Measurements from ENCODE around the gene GALNT2.

DNA sequence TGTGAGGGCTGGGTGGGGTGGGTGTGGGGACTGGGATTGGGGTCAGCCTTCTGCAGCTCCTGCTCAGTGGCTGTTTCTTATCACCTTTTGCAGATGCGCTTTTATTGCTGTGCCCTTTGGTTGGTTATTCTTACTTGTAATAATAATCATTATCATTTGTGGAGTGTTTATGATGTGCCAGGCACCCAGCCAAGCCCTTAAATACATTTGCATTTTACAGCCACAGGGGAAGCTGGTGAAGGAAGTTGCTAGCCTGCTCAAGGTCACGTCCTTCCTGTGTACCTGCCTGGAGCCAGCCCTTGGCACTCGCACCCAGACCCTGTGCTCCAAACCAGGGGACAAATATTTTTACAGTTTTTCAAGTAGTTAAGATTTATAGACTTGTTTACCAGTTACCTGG lies 215.1 kb downstream of the GALNT2 start:
- TF ChIP-seq, protein P1, sequence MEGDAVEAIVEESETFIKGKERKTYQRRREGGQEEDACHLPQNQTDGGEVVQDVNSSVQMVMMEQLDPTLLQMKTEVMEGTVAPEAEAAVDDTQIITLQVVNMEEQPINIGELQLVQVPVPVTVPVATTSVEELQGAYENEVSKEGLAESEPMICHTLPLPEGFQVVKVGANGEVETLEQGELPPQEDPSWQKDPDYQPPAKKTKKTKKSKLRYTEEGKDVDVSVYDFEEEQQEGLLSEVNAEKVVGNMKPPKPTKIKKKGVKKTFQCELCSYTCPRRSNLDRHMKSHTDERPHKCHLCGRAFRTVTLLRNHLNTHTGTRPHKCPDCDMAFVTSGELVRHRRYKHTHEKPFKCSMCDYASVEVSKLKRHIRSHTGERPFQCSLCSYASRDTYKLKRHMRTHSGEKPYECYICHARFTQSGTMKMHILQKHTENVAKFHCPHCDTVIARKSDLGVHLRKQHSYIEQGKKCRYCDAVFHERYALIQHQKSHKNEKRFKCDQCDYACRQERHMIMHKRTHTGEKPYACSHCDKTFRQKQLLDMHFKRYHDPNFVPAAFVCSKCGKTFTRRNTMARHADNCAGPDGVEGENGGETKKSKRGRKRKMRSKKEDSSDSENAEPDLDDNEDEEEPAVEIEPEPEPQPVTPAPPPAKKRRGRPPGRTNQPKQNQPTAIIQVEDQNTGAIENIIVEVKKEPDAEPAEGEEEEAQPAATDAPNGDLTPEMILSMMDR (IDR thresholded peaks at IDR 0.05; ENCODE audit: low read depth, low read length, missing input control), result no peak
- no peak for TF ChIP-seq EGR1 (IDR thresholded peaks at IDR 0.05; ENCODE audit: low read depth in 2 of 2)
- TF ChIP-seq, protein P2, sequence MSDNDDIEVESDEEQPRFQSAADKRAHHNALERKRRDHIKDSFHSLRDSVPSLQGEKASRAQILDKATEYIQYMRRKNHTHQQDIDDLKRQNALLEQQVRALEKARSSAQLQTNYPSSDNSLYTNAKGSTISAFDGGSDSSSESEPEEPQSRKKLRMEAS (IDR thresholded peaks at IDR 0.05), result no peak
